ENCODE data around the gene FILIP1L.
A peak's percentile ranks its signal among the peaks of the same experiment; 100 is the strongest.

FILIP1L gene

DNA sequence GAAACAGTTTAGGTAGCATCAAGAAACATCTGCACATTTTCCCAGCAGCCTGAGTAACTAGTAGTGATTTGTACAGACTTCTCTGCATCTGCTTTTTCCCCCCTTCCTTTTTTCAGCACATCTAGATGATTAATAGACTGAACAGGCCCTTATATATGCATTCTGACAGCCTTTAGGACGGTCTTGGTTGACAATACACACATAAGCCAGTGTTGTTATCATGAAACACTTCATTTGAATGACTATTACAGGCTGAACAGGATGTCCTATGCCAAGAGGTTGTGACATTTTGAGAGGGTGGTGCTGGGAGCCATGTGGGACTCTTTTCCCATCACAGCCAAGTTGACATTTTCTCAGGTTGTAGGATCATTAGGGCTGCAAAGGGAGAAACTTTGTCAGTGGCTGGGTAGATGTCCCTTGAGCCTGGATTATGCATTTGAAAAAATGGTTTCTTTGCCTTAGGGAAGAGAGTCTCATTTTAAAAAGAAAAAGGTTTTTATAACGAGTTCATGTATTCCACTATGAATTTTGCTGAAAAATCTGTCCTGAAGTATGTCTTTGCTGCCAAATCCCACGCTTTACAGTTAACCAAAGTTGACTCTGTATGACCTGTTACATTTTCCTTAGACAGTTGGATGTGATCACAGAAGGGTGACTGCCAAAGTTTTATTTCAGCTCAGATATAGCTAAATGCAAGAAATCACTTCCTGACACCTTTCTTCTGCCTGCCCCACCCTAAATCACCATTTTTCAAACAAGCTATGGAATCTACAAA lies 73.7 kb downstream of the FILIP1L start:
- no peak for ATAC-seq
- DNase-seq: no peak

DNA sequence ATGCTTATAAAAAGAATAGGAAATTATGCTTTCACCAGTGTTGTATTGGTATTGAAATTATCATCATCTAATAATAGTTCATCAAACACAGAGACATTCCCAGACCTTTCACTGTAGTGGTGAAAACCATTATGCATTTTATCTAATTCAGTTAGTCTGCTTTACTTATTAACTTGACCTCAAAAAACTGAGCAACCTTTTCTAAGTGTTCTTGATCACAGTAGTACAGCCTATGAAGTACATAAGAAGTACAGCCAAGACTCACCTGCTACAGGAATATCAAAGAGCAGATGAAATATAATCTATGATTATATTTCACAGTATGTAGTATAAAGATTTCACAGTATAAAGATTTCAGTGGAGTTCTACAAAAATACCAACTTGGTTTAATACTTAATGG lies 75.2 kb downstream of the FILIP1L start:
- DNase-seq: no peak
- no peak for ATAC-seq

DNA sequence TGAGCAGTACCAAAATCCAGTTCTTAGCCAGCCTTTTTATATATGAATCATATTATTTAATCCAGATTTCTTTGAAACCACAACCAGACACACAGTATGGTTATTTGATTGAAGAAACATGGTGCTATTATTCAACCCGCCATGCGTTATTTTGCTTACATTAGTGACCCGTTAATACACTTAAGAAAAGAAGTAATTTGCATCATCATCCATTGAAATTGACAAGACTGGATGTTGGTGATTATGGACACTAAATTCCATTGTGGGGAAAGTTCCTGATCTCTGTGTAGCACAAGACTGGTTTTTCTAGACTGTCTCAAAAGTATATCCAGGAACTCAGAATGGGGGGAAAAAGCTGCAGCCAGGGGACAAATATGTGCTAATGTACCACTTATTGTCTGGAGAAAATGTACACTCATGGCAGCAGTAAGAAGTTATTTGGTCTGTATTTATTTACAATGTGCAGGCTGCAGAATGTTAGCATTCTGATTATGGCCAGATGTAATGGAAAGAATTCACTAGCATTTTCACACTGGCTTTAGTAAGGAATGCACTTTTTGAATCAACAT lies 80.3 kb downstream of the FILIP1L start:
- ATAC-seq: no peak
- no peak for DNase-seq

- ATAC-seq (no peak), DNase-seq (no peak)
Measured at GRCh38 chr3:100033184-100033583, 81.1 kb downstream of the FILIP1L start.

DNA sequence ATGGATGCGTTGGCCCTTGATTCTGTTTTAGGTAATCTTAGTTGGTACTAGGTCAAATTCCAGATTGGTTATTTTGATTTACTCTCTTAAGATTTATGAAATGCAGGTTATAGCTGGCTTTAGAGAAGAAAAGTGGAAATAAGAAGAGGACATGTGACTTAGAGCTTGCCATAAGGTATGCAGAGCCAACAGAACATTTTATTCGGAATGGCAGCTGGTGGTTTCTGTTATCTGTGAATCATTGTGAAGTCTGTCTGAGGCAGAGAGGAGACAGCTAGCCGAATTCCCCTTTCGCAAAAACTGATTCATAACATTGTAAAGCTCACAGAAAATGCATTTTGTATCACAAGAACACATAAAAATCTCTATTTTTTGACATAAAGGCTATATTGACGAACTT lies 82.1 kb downstream of the FILIP1L start:
- ATAC-seq: no peak
- no peak for DNase-seq

DNA sequence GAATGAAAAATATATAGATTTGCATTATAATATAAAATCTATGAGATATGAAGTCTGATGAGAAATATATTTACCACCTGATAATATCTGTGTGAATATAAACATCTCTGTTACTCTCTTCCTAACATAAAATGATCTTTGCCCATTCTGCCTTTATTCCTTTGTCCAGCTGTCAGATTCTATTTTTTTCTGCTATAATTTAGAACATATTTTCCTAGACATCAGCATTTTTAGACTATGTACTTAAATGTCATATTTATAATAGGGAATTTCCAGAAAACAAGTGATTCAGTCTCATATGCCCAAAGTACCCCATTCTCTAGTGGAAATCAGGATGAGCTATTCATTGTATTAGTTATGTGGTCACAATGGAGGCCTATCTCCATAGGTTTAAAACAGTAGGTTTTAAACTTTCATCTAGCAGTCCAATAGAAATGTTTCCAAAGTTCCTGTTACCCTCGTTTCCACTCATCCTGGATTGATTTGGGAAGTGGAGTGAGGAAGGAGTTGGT lies 83.3 kb downstream of the FILIP1L start:
- ATAC-seq: no peak
- no peak for DNase-seq

- DNase-seq (no peak), ATAC-seq (no peak)
Measured at GRCh38 chr3:100030346-100030745, 84.0 kb downstream of the FILIP1L start.

DNA sequence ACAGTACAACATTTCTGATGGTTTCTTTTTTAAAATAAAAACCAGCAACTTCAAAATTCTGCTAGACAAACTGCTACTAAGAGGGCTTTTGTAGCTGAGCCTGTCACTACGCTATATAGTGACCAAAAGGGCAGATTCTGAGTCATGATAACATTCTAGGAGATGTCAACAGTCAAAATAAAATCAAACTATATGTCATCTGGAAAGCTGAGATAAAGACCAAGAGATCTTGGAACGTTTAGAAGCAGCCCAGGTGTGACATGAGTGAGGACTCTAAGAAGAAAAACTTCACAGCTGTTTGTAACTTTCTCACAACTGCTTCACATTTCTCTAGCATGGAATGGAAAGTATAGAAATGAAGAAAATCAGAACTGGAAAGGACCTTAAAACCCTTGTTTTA lies 84.6 kb downstream of the FILIP1L start:
- ATAC-seq (peak; percentile 55), DNase-seq (no peak)

DNA sequence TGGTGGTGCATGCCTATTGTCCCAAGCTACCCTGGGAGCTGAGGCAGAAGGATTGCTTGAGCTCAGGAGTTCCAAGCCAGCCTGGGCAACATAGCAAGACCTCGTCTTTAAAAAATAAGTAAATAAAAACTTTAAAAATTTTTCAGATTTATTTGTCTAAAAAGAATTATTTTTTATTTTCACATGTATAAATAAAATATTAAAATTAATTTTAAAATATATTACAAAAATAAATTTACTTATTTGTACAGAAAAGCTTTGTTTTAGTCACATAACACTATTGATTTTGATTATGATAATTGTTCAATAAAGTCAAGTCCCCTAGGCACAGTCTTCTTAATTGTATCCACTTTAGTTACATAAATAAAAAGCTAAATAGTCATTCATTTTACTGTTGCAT lies 85.2 kb downstream of the FILIP1L start:
- ATAC-seq (no peak), DNase-seq (no peak)

GRCh38 chr3:100027321-100027720 lies 87.0 kb downstream of the FILIP1L start:
- ATAC-seq: no peak
- DNase-seq: no peak

DNA sequence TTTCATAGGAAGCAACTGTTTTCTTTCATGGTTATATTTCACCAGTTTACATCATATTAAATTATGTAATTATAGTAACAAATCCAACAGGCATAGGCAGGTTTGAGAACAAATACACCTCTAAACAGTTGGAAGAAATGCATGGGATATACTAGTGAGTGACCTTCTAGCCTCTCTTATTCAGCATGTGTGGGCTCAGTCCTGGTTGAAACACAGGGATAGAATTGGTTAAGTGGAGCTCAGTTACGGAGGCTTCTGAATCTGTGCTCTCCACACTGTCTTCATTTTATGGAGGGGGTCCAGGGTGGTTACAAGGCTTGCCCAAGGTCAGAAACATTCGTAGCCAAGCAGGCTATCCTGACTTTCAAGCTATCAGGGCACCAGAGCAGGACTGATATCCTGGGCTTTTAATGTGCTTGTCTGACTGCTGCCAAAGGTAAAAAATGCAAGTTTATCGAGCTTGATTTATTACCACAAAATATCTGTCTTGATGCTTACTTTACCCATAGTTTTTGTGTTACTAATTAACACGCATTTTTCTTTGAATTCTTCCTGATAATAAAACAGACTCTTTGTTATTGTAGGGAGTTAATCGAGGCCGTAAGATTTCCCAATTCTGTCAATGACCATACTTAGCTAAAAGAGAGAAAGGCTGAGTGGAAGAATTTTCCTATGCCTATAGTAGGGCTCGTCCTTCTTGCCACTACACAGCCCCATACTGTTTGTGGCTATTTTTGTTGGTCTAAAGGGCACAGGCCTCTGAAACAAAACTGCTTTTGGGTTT lies 89.6 kb downstream of the FILIP1L start:
- DNase-seq (no peak), ATAC-seq (no peak)

- DNase-seq: no peak
- ATAC-seq: no peak
Measured at GRCh38 chr3:100023595-100023994, 90.7 kb downstream of the FILIP1L start.

GRCh38 chr3:100023150-100023549 lies 91.2 kb downstream of the FILIP1L start:
- DNase-seq (no peak), ATAC-seq (no peak)

DNA sequence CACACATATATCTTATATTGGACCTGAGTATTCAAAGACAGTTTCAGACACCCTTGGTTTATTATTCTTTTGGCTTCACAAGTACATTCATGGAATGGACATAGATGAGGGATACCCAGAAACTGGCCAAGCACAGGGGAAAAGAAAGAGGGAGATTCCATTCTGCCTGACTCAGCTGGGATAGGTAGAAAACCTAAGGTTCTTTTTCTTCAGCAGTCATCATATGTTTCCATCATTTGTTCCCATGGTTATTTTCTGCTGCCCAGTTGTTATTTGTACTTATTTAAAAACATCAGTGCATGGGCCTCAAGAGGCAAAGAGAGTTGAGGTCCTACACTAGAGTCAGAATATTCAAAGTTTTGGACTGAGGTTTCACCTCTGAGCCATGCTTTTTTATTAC lies 91.8 kb downstream of the FILIP1L start:
- ATAC-seq (no peak), DNase-seq (no peak)

GRCh38 chr3:100020876-100021644 lies 93.2 kb downstream of the FILIP1L start:
- no peak for DNase-seq
- no peak for ATAC-seq

- ATAC-seq: no peak
Measured at GRCh38 chr3:100019719-100020118, 94.6 kb downstream of the FILIP1L start.

DNA sequence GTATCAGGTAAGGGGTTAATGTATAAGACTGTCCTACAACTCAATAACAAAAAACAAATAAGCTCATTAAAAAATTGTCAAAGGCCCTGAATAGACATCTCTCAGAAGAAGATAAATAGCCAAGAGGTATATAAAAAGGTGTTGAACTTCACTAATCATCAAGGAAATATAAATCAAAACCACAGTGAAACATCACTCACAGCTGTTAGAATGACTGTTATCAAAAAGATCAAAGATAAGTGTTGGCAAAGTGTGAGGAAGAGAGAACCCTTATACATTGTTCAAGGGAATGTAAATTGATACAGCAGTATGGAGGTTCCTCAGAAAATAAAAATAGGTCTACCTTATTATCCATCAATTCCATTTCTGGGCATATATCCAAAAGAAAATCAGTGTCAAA lies 95.5 kb downstream of the FILIP1L start:
- DNase-seq (no peak), ATAC-seq (no peak)

More at GRCh38 chr3:100019719-100020118, 94.6 kb downstream of the FILIP1L start:
- no peak for DNase-seq

DNA sequence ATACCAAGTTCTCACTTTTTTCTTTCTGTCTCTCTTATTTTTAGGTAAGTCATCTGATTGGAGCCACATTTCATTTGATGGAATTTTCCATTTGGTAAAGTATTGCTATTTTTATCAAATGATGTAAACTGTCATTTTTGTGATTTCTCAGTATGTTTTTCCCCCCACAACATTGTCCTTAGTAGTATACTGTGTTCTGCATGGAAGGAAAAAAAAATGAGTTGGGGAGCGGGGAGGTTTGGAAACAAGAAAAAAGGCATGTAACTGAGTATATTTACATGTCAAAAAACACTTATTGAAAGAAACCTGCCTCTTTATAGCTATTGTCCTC lies 104.2 kb downstream of the FILIP1L start:
- DNase-seq: no peak
- ATAC-seq: no peak

GRCh38 chr3:100009276-100010086 lies 104.8 kb downstream of the FILIP1L start:
- no peak for ATAC-seq
- DNase-seq: no peak

GRCh38 chr3:100008081-100008698 lies 106.1 kb downstream of the FILIP1L start:
- no peak for DNase-seq
- no peak for ATAC-seq

DNA sequence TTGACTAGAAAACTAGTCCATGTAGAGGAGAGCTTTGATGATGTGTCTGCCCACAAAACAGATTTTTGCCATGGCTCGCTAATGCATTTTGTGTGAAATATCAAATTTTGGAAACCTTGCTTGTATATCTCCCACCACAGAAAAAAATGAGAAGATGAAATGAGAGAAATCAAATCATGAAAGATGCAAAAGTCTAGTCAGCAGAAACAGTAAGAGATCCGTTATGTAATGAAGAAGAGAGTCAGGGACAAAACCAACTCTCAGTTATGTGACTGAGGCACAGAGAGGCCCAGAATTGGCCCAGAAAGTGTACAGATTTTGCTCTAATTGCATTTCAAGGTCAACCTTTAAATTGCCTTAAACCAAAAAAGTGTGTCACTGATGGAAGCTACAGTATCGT lies 107.0 kb downstream of the FILIP1L start:
- ATAC-seq: no peak

More for the DNA sequence above, 107.0 kb downstream of the FILIP1L start:
- no peak for DNase-seq

All from stimulated activated naive CD8-positive, alpha-beta T cell treated with anti-CD3 and anti-CD28 coated beads, Interleukin-15, Interleukin-2, amounts not matched to agents 100 U/mL and 50 U/mL, for 24 hours (primary cell).